HT-29 (cell line): Measurements from ENCODE around the gene FAS. TPM values are rescaled to one million over a fixed set of nuclear protein-coding genes. Genes with fewer than 3 reads are reported as not detected.

ENCODE experiments used
- DNase-seq: peaks from one replicate; pipeline ENCODE4 v3.0.0-alpha.2; 2015; ENCODE audit warnings: low spot score
- small RNA-seq: library from RNA; depleted of rRNA; stranded (forward); fragments of <200 nt; gene quantifications from one replicate; pipeline ENCODE3, GENCODE V24; 2014
- total RNA-seq: library from RNA; depleted of rRNA; stranded (reverse); fragments of >200 nt; shearing (Covaris generic); gene quantifications from 2 replicates; pipeline ENCODE4 v1.2.3, GENCODE V29; 2014; rRNA removed

FAS gene
- total RNA-seq, 1 experiment from 2014 or later, result 4.3 TPM

GRCh38 chr10:89035461-89035860, 44.9 kb downstream of the FAS start:
- DNase-seq, result no peak

GRCh38 chr10:89037096-89037495, 46.5 kb downstream of the FAS start:
- no peak for DNase-seq

GRCh38 chr10:89042562-89042961, 52.0 kb downstream of the FAS start:
- DNase-seq, result no peak

- no peak for DNase-seq
These were observed 52.5 kb downstream of the FAS start for GRCh38 chr10:89043052-89043451.

GRCh38 chr10:89047397-89047796, 56.8 kb downstream of the FAS start:
- no peak for DNase-seq

- DNase-seq, result no peak
These were observed 61.0 kb downstream of the FAS start for GRCh38 chr10:89051593-89051992.

GRCh38 chr10:89053555-89053954, 63.0 kb downstream of the FAS start:
- no peak for DNase-seq

- DNase-seq, result no peak
These were observed 64.6 kb downstream of the FAS start for GRCh38 chr10:89055159-89055558.

- DNase-seq, result no peak
These were observed 72.3 kb downstream of the FAS start for GRCh38 chr10:89062861-89063260.

- no peak for DNase-seq
These were observed 72.9 kb downstream of the FAS start for GRCh38 chr10:89063465-89063864.

GRCh38 chr10:89064748-89065147, 74.2 kb downstream of the FAS start:
- no peak for DNase-seq

Small RNA genes within 50 kb of the gene (small RNA-seq; reads per million reads assigned to genes)
- gene MIR4679-2, result not detected
- gene RF02116, result not detected

Other genes with a start within 250 kb of the FAS start
- gene LIPN, start 230.8 kb upstream of the FAS start, total RNA-seq, result not detected in 2 replicates
- gene LIPM, start 188.1 kb upstream of the FAS start, total RNA-seq, result not detected in 2 replicates
- gene ANKRD22, start 139.0 kb upstream of the FAS start, total RNA-seq, result 6.2 and 7.2 TPM in 2 replicates
- gene STAMBPL1, start 110.6 kb upstream of the FAS start, total RNA-seq, result 61.2 and 79.2 TPM in 2 replicates
- 0.31 and 1.4 TPM in 2 replicates for gene ACTA2, start 38.0 kb upstream of the FAS start, total RNA-seq
- not detected in 2 replicates for gene CH25H, start 216.5 kb downstream of the FAS start, total RNA-seq